Urinary bladder (tissue), 4 donors: Measurements from ENCODE around the gene PLEK2. TPM values are rescaled to one million over a fixed set of nuclear protein-coding genes. Genes with fewer than 3 reads are reported as not detected.
A peak's percentile ranks its signal among the peaks of the same experiment; 100 is the strongest.

Experiments
- DNase-seq: peaks from one replicate; pipeline ENCODE4 v3.0.0-alpha.2; 2015; ENCODE audit errors: extremely low spot score
- H3K27ac ChIP-seq: one replicate; pipeline ENCODE4 v1.5.1; 2013; ENCODE audit warnings: low read depth, mild to moderate bottlenecking, moderate library complexity
- H3K36me3 ChIP-seq: one replicate; pipeline ENCODE4 v1.6.1; 2013; ENCODE audit warnings: mild to moderate bottlenecking, moderate library complexity; ENCODE audit not compliant: insufficient read depth
- H3K4me1 ChIP-seq: one replicate; pipeline ENCODE4 v1.6.1; 2013; ENCODE audit warnings: mild to moderate bottlenecking, moderate library complexity; ENCODE audit not compliant: insufficient read depth
- H3K4me3 ChIP-seq: one replicate; pipeline ENCODE4 v1.5.1; 2013; ENCODE audit warnings: low read depth, low read length
- WGBS: extraction: QIAGEN DNeasy Blood & Tissue Kit; methylation state at CpG from one replicate; pipeline ENCODE4 v1.1.7; 2013; 5-methylcytosine and 5-hydroxymethylcytosine counted together
- polyA plus RNA-seq: library from polyadenylated mRNA; stranded (reverse); fragments of 200-250 nt; gene quantifications from one replicate; pipeline ENCODE4 v1.2.3, GENCODE V29; 2013
- total RNA-seq: library from RNA; depleted of rRNA; stranded (reverse); fragments of >200 nt; gene quantifications from one replicate; pipeline ENCODE4 v1.2.3, GENCODE V29; 2014
- donor health status: healthy with polysubstance abuse.
- donor health status: healthy.

Gene PLEK2
- total and polyA plus RNA-seq, 2 donors: 3.9 to 4.0 TPM

- DNase-seq: no peak
- Histone ChIP-seq H3K4me1 (no peaks in the 10 kb centered on the region), H3K27ac (no peak overlapping the region), H3K4me3 (no peak overlapping the region), H3K36me3 (peaks cover 11% of the 10 kb centered on the region)
- 68% methylated on average over 2 of the region's 2 CpGs for WGBS
Measured at GRCh38 chr14:67385120-67385519, 26.8 kb downstream of the PLEK2 start.

GRCh38 chr14:67377916-67378315 is 34.0 kb downstream of the PLEK2 start:
- DNase-seq: no peak

GRCh38 chr14:67373347-67373746 is 38.6 kb downstream of the PLEK2 start:
- DNase-seq: no peak
- 80% methylated on average over 2 of the region's 2 CpGs for WGBS
- Histone ChIP-seq H3K4me3 (no peak overlapping the region), H3K4me1 (no peaks in the 10 kb centered on the region), H3K27ac (no peak overlapping the region), H3K36me3 (no peaks in the 10 kb centered on the region)

More at GRCh38 chr14:67377916-67378315, 34.0 kb downstream of the PLEK2 start:
- Histone ChIP-seq H3K27ac (no peak overlapping the region), H3K4me3 (no peak overlapping the region), H3K4me1 (no peaks in the 10 kb centered on the region), H3K36me3 (peaks cover 4% of the 10 kb centered on the region)

DNA sequence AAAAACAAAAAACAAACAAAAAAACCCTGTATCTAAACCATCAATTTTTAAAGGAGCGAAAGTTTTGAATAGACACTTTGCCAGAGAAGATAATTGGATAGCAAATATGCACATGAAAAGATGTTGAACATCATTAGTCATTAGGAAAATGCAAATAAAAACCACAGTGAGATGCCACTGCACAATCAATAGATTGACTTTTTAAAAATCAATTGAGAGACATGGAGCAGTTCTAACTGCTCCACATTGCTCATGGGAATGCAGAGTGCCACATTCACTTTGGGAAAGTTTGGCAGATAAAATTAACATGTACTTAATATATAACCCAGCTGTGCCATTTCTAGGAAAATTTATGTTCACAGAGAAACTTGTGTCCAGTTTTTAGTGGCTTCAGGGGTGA is 39.1 kb downstream of the PLEK2 start:
- DNase-seq: no peak
- H3K4me3 ChIP-seq: no peak overlapping the region
- H3K27ac ChIP-seq: no peak overlapping the region
- no peaks in the 10 kb centered on the region for H3K36me3 ChIP-seq
- no peaks in the 10 kb centered on the region for H3K4me1 ChIP-seq
- WGBS: 100% methylated on average over 1 of the region's 1 CpG

DNA sequence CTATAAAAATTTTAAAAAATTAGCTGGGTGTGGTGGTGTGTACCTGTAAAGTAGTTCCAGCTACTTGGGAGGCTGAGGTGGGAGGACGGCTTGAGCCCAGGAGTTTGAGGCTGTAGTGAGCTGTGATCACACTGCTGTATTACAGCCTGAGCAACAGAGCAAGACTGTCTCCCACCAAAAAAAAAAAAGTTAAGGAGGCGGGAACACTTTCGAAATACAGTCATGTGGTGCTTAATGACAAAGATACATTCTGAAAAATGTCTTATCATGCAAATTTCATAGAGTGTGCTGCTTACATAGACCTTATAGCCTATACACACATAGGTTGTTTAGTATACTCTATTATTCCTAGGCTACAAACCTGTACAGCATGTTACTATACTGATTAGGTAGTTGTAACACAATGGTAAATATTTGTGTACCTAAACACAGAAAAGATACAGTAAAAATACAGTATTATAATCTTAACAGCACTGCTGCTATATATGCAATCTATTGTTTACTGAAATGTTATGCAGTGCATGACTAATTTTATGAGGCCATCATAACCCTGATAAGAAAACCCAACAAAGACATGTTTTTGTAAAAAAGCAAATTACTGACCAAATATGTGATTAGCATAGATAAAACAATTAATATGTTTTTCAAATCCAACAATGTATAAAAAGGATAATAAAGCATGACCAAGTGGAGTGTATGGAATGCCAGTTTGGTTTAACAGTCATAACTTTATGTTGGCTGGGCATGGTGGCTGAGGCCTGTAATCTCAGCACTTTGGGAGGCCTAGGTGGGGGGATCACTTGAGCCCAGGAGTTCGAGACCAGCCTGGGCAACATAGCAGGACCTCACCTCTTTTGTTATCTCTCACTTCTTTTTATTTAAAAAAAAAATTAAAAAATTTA is 40.5 kb downstream of the PLEK2 start:
- H3K36me3 ChIP-seq: peaks cover 2% of the 10 kb centered on the region
- no peak overlapping the region for H3K4me3 ChIP-seq
- no peak for DNase-seq
- no peak overlapping the region for H3K27ac ChIP-seq
- WGBS: 96% methylated on average over 4 of the region's 4 CpGs
- no peaks in the 10 kb centered on the region for H3K4me1 ChIP-seq

GRCh38 chr14:67370830-67371229 is 41.1 kb downstream of the PLEK2 start:
- peaks cover 2% of the 10 kb centered on the region for H3K36me3 ChIP-seq
- no peak overlapping the region for H3K27ac ChIP-seq
- no peak for DNase-seq
- 85% methylated on average over 5 of the region's 5 CpGs for WGBS
- H3K4me3 ChIP-seq: no peak overlapping the region
- no peaks in the 10 kb centered on the region for H3K4me1 ChIP-seq

DNA sequence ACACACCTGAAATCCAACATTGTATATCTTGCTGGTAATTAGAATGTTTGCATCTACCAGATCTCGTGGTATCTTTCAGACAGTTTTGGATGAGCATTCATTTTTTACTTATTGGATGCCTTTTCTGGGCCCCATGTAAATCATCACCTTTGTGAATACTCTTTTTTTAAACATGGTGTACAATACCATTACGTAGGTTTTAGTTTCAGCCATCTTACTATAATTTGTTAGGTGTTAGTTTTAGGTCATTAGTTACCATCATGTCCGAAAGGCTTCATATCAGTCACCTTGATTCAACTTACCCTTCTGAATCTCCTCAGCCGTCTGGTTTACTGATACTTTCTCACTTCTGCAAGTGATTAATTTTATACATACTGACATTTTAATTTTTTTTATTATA is 46.5 kb downstream of the PLEK2 start:
- 94% methylated on average over 4 of the region's 4 CpGs for WGBS
- no peak overlapping the region for H3K4me3 ChIP-seq
- DNase-seq: no peak
- peaks cover 2% of the 10 kb centered on the region for H3K36me3 ChIP-seq
- peaks cover 4% of the 10 kb centered on the region for H3K4me1 ChIP-seq
- no peak overlapping the region for H3K27ac ChIP-seq

- 1% methylated on average over 34 of the region's 34 CpGs for WGBS
- Histone ChIP-seq H3K4me1 (peaks cover 6% of the 10 kb centered on the region), H3K36me3 (no peaks in the 10 kb centered on the region), H3K27ac (no peak overlapping the region), H3K4me3 (peak overlapping the region; percentile 63)
- DNase-seq: no peak
Measured at GRCh38 chr14:67360470-67361206, 51.3 kb downstream of the PLEK2 start.

- H3K36me3 ChIP-seq: no peaks in the 10 kb centered on the region
- peak within 1 kb of the TSS; percentile 87 for H3K27ac ChIP-seq
- under 1% methylated on average over 47 of the region's 47 CpGs for WGBS
- peaks cover 6% of the 10 kb centered on the region for H3K4me1 ChIP-seq
- peak within 1 kb of the TSS; percentile 72 for H3K4me3 ChIP-seq
- DNase-seq: peak; percentile 99
Measured at GRCh38 chr14:67359775-67360469, 52.0 kb downstream of the PLEK2 start, which contains the start of the genes ATP6V1D and EIF2S1. TSS of gene ATP6V1D (minus strand) at chr14:67359804. CDS start at chr14:67359698, 106 bp downstream. TSS of gene EIF2S1 (plus strand) at chr14:67360328. CDS start at chr14:67364768, 4,440 bp downstream.

- Histone ChIP-seq H3K36me3 (no peaks in the 10 kb centered on the region), H3K4me1 (peaks cover 6% of the 10 kb centered on the region), H3K4me3 (peak overlapping the region; percentile 72), H3K27ac (peak overlapping the region; percentile 87)
- WGBS: 1% methylated on average over 38 of the region's 38 CpGs
- no peak for DNase-seq
Measured at GRCh38 chr14:67358924-67359774, 52.8 kb downstream of the PLEK2 start.

- Histone ChIP-seq H3K27ac (no peak overlapping the region), H3K4me1 (peaks cover 6% of the 10 kb centered on the region), H3K4me3 (no peak overlapping the region), H3K36me3 (no peaks in the 10 kb centered on the region)
- 64% methylated on average over 9 of the region's 9 CpGs for WGBS
- DNase-seq: no peak
Measured at GRCh38 chr14:67357969-67358354, 54.0 kb downstream of the PLEK2 start.

DNA sequence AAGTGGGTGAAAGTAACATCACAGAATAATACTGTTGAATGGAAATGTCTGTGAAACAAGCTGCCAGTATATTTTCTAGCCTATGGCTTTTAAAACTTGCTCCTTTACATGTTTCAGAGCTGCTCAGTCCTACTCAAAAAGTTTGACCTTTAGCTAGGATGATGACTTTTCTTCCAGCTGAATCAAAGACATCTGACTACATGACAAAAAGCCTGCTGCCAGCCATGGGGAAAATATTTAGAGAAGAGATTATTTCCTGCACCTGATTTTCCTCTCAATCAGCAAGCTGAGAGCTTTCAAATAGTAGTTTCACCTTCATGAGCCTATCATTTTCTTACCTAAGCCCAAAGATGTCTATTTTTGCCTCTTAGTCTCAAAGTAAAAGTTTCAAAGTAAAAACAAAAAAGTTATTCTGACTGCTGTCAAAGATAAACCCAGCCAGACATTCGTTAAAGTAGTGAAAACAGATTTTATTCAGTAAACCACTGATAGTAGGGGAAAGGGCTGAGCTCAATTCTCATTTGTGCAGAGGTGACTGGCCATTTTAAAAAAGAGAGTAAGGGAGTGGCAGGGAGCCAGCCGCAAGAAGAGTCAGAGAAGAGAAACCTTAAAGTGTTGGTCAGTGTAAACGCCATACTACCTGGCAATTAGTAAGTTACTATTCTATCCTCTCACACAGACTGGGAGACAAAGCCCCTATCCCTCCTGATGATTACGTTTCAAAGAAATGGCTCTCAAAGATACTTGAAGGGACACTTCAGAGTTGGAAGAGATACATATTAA is 54.6 kb downstream of the PLEK2 start:
- WGBS: 58% methylated on average over 4 of the region's 4 CpGs
- Histone ChIP-seq H3K4me3 (no peak overlapping the region), H3K4me1 (peaks cover 6% of the 10 kb centered on the region), H3K27ac (no peak overlapping the region), H3K36me3 (no peaks in the 10 kb centered on the region)
- DNase-seq: no peak
